SJSA1 (cell line): ENCODE measurements around the gene GRIN2D. TPM values are rescaled to one million over a fixed set of nuclear protein-coding genes. Genes with fewer than 3 reads are reported as not detected.

Experiments used
- DNase-seq, 2 experiments: peaks; one replicate each; pipeline ENCODE4 v3.0.0-alpha.2; 2015 to 2020; ENCODE audit warnings: low spot score in 2 of 2, low read depth in 1 of 2
- H3K27ac ChIP-seq: fragments of 250-450 bp; sonication (Bioruptor Pico); 2 replicates; pipeline ENCODE4 v1.5.1; 2020; ENCODE audit warnings: mild to moderate bottlenecking, moderate library complexity
- H3K27me3 ChIP-seq: fragments of 250-450 bp; sonication (Bioruptor Pico); replicated peaks from 2 replicates; pipeline ENCODE4 v1.5.1; 2020; ENCODE audit warnings: mild to moderate bottlenecking, moderate library complexity
- H3K36me3 ChIP-seq: fragments of 250-450 bp; sonication (Bioruptor Pico); 2 replicates; pipeline ENCODE4 v1.5.1; 2020; ENCODE audit warnings: mild to moderate bottlenecking
- H3K4me1 ChIP-seq: fragments of 250-450 bp; sonication (Bioruptor Pico); replicated peaks from 2 replicates; pipeline ENCODE4 v1.6.1; 2021; ENCODE audit warnings: mild to moderate bottlenecking
- H3K4me3 ChIP-seq: fragments of 250-450 bp; sonication (Bioruptor Pico); 2 replicates; pipeline ENCODE4 v1.5.1; 2020; ENCODE audit warnings: mild to moderate bottlenecking
- H3K9me3 ChIP-seq: fragments of 250-450 bp; sonication (Bioruptor Pico); replicated peaks from 2 replicates; pipeline ENCODE4 v1.5.1; 2020; ENCODE audit warnings: mild to moderate bottlenecking
- total RNA-seq: library from RNA; depleted of rRNA; stranded (reverse); fragments of >200 nt; shearing (Covaris generic); gene quantifications from 2 replicates; pipeline ENCODE4 v1.2.3, GENCODE V29; 2014

The GRIN2D gene
- total RNA-seq, 1 experiment from 2014 or later: 0.05 TPM

DNA sequence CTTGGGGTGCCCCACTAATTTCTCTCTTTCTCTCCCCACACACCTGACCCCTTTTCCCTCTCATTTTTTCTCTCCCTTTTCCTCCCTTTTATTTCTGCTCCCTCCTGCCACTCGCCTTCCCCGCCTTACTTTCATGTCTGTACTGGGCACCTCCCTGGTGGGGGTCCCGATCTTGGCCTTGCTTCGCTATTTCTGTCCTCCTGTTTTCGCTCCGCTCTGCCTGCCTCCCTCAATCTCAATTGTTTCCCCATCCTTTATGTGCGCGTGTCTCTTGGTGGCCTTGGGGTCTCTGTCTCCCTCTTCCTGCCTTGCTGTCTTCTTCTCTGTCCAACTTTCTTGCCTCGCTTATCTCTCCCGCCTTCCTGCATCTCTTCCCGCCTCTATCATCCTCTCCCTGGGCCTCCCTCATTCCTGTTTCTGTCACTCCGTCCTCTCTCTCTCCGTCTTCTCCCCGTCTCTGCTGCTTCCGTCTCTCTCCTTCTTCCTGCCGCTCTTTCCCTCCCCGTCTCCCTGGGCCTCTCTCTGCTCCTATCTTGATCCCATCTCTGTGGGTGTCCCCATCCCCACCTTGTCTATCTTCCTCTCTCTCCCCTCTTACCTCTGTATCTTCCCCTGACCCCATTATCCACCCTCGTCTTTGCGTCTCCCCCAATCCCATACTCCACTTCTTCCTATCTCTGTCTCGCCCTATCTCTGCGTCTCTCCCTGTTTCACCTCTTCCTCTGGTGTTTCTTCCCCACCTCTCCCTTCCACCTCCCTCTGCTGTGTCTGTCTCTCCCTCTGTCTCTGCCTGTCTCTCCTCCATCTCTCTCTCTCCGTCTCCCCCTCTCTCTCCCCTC, 4.0 kb downstream of the GRIN2D start:
- H3K9me3 ChIP-seq: no peaks in the 10 kb centered on the region
- peaks cover 47% of the 10 kb centered on the region for H3K27me3 ChIP-seq
- peak overlapping the region; percentile 35 for H3K4me3 ChIP-seq
- H3K27ac ChIP-seq: no peak overlapping the region
- no peaks in the 10 kb centered on the region for H3K36me3 ChIP-seq
- H3K4me1 ChIP-seq: peaks cover 26% of the 10 kb centered on the region
- no peak for DNase-seq

DNA sequence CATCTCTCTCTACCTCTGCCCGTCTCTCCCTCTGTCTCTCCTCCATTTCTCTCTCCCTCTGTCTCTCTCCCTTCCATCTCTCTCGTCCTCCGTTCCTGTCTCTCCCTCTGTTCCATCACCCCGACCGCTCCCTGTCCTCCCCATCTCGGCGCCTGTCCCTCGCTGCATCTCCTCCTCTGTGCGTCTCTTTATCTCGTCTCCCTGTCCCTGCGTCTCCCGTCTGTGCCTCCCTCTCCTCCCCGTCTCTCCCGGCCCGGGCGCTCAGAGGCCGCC, 4.6 kb downstream of the GRIN2D start:
- no peak for DNase-seq
- peaks cover 47% of the 10 kb centered on the region for H3K27me3 ChIP-seq
- no peaks in the 10 kb centered on the region for H3K36me3 ChIP-seq
- H3K4me1 ChIP-seq: peaks cover 26% of the 10 kb centered on the region
- peak overlapping the region; percentile 35 for H3K4me3 ChIP-seq
- H3K9me3 ChIP-seq: no peaks in the 10 kb centered on the region
- H3K27ac ChIP-seq: no peak overlapping the region

DNA sequence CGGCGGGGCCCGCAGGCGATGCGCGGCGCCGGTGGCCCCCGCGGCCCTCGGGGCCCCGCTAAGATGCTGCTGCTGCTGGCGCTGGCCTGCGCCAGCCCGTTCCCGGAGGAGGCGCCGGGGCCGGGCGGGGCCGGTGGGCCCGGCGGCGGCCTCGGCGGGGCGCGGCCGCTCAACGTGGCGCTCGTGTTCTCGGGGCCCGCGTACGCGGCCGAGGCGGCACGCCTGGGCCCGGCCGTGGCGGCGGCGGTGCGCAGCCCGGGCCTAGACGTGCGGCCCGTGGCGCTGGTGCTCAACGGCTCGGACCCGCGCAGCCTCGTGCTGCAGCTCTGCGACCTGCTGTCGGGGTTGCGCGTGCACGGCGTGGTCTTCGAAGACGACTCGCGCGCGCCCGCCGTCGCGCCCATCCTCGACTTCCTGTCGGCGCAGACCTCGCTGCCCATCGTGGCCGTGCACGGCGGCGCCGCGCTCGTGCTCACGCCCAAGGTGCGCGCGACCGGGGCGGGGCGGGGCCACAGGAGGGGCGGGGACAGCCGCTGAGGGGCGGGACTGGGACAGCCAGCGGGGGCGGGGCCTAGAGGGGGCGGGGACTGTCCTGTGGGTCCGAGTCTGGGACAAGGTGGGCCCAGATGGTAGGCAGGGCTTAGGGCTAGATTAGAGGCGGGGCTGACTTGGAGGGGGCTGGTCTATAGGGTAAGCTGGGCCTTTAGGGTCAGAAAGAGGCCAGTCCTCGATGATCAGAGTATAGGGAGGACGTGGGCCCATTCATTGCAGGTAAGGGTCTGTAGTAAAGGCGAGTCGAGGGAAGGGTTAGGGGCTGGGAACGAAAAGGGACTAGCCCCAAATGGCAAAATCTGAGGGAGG, 5.1 kb downstream of the GRIN2D start:
- Histone ChIP-seq H3K9me3 (no peaks in the 10 kb centered on the region), H3K36me3 (no peaks in the 10 kb centered on the region), H3K4me1 (peaks cover 23% of the 10 kb centered on the region), H3K27ac (no peak overlapping the region), H3K4me3 (peak overlapping the region; percentile 35), H3K27me3 (peaks cover 43% of the 10 kb centered on the region)
- peak in 1 of 2 experiments; percentile 67 for DNase-seq

DNA sequence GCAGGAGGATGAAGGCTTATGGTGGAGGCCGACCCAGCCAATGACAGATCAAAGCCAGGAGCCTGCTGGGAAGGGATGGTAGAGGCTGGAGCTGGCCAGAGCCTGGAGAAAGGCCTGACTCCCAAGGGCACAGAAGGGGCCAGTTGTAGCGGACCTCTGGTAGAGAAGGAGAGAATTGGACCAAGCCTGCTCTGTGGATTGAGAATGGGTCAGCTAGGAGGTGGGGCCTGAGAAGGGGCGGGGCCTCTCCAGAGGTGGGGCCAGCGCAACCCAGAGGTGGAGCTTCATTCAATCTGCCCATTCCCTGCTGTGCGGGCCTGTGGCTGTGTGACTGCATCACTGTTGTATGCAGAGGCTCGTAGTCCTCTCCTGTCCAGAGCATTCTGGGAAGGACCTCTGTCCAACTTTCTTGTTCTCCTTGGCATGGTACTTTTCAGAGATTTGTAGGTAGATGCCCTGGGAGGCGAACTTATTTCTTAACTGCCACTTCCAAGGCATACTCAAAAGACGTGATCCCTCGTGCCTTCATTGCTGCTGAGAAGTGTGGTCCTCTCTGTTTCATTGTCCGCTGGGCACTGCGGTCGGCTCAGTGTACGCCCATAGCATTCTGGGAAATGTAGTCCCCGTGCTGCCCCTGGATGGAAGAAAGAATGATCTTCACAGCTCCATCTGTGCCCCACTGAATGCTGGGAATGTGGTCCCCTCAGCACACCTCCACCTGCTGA, 6.7 kb downstream of the GRIN2D start:
- no peaks in the 10 kb centered on the region for H3K36me3 ChIP-seq
- peak overlapping the region; percentile 13; the same call in 1 of the 2 replicates for H3K4me3 ChIP-seq
- DNase-seq: peak; percentile 65 to 72
- no peaks in the 10 kb centered on the region for H3K9me3 ChIP-seq
- H3K4me1 ChIP-seq: peaks cover 18% of the 10 kb centered on the region
- H3K27ac ChIP-seq: no peak overlapping the region
- H3K27me3 ChIP-seq: peaks cover 29% of the 10 kb centered on the region

DNA sequence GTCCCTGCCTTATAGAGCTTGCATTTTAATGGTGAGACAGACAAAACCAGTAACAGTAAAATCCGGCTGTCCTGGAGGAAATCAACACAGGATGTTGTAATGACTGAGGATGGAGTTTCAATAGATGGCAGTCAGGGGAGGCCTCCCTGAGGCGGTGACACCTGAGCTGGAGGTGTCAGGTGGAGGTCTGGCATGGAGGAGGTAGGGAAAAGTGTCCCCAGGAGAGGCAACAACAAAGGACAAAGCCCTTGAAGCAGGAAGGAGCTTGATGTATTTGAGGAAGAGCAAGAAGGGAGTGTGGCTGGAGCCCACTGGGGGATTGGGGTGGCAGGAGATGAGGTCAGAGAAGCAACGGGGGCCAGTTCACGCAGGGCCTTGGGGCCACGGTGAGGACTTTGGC, 7.8 kb downstream of the GRIN2D start:
- Histone ChIP-seq H3K36me3 (no peaks in the 10 kb centered on the region), H3K27ac (no peak overlapping the region), H3K9me3 (no peaks in the 10 kb centered on the region), H3K27me3 (peaks cover 18% of the 10 kb centered on the region), H3K4me3 (no peak overlapping the region), H3K4me1 (peaks cover 18% of the 10 kb centered on the region)
- DNase-seq: no peak

DNA sequence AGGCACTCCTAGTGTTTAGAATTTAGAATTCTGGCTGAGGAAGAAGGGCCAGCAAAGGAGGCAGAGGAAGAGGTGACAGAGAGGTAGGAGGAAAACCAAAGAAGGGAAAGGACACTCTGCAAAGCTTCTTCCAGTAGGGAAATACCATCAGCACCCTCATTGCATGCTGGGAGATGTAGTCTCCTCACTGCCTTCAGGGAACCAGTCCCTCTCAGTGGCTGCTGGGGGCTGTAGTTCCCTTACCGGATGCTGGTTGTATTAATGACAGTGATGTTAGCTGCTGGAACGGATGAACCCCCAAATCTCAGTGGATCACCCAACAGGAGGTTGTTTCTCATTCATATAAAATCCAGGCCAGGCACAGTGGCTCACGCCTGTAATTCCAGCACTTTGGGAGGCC, 10.1 kb downstream of the GRIN2D start:
- DNase-seq: peak in 1 of 2 experiments; percentile 37

DNA sequence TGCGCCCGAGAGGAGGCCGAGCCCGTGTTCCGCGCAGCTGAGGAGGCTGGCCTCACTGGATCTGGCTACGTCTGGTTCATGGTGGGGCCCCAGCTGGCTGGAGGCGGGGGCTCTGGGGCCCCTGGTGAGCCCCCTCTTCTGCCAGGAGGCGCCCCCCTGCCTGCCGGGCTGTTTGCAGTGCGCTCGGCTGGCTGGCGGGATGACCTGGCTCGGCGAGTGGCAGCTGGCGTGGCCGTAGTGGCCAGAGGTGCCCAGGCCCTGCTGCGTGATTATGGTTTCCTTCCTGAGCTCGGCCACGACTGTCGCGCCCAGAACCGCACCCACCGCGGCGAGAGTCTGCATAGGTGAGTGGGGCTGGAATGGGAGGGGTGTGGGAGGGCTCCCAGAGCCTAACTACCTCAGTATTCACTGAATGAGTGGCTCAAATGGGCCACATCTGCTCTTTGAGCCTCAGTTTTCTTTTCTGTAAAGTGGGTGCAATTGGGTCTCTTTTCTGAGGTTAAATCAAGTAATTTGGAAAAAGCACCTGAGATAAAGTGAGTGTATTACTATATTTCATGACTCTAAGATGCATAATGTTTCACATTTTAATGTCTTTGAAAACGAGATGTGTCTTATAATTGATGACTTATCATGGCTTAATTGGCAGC, 11.7 kb downstream of the GRIN2D start:
- Histone ChIP-seq H3K4me1 (peaks cover 5% of the 10 kb centered on the region), H3K27ac (no peak overlapping the region), H3K9me3 (no peaks in the 10 kb centered on the region), H3K4me3 (no peak overlapping the region), H3K27me3 (no peaks in the 10 kb centered on the region), H3K36me3 (no peaks in the 10 kb centered on the region)
- DNase-seq: no peak

More for the DNA sequence above, 10.1 kb downstream of the GRIN2D start:
- H3K27ac ChIP-seq: no peak overlapping the region
- peaks cover 9% of the 10 kb centered on the region for H3K4me1 ChIP-seq
- H3K36me3 ChIP-seq: no peaks in the 10 kb centered on the region
- H3K27me3 ChIP-seq: no peaks in the 10 kb centered on the region
- H3K4me3 ChIP-seq: no peak overlapping the region
- H3K9me3 ChIP-seq: no peaks in the 10 kb centered on the region

DNA sequence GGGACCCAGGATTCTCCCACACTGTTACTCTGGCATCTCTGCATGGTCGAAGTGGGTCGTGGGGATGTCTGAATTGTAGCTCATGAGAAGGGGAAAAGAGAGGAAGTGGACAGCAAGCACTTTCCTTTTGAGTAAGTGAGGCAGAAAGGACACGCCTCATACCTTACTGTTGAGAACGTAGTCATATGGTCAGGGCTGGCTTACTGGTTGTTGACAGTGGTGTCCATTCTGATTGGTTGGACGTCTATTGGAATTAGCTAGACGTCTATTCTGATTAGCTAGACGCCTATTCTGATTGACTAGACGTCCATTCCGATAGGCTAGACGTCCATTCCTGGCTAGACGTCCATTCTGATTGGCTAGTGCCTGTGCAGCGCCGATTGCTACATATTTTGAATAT, 12.4 kb downstream of the GRIN2D start:
- Histone ChIP-seq H3K4me3 (no peak overlapping the region), H3K9me3 (no peaks in the 10 kb centered on the region), H3K4me1 (no peaks in the 10 kb centered on the region), H3K36me3 (no peaks in the 10 kb centered on the region), H3K27ac (no peak overlapping the region), H3K27me3 (no peaks in the 10 kb centered on the region)
- DNase-seq: no peak

DNA sequence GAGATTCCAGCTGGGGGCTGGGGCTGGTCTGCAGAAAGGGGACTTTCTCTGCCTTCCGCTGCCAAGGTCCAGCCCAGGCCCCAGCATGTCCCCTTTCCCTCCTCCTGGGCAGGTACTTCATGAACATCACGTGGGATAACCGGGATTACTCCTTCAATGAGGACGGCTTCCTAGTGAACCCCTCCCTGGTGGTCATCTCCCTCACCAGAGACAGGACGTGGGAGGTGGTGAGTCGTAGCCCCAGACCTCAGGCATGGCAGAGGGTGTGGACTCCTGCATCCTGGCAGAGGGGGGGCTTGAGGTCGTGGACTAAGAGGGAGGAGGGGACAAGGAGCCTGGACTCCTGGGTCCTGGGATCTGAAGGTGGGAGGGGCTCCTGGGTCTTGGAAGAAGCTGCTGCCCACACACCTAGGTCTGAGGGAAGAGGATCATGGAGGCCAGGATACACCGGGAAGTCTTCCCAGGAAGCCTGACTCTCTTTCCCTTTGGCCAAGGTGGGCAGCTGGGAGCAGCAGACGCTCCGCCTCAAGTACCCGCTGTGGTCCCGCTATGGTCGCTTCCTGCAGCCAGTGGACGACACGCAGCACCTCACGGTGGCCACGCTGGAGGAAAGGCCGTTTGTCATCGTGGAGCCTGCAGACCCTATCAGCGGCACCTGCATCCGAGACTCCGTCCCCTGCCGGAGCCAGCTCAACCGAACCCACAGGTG, 20.6 kb downstream of the GRIN2D start:
- Histone ChIP-seq H3K36me3 (no peaks in the 10 kb centered on the region), H3K27me3 (peaks cover 10% of the 10 kb centered on the region; the same call in 1 of the 2 replicates), H3K9me3 (no peaks in the 10 kb centered on the region), H3K27ac (no peak overlapping the region), H3K4me3 (no peak overlapping the region), H3K4me1 (peaks cover 3% of the 10 kb centered on the region; the same call in 1 of the 2 replicates)
- DNase-seq: no peak

DNA sequence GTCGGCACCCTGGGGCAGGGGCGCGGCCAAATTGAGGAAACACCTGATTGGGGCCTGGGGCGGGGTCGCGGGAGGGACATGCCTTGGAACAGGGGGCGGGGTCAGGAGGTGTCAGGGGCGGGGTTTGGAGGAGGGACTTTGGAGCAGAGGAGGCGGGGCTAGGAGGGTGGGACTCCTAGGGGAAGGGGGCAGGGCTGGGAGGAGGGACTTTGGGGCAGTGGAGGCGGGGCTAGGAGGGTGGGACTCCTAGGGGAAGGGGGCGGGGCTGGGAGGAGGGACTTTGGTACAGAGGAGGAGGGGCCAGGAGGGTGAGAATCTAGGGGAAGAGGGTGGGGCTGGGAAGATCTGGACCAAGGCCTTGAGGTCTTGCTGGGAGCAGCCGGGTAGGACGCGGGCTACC, 21.9 kb downstream of the GRIN2D start:
- Histone ChIP-seq H3K27ac (no peak overlapping the region), H3K27me3 (peaks cover 10% of the 10 kb centered on the region; the same call in 1 of the 2 replicates), H3K4me3 (no peak overlapping the region), H3K9me3 (no peaks in the 10 kb centered on the region), H3K4me1 (peaks cover 3% of the 10 kb centered on the region; the same call in 1 of the 2 replicates), H3K36me3 (no peaks in the 10 kb centered on the region)
- DNase-seq: peak in 1 of 2 experiments; percentile 75

DNA sequence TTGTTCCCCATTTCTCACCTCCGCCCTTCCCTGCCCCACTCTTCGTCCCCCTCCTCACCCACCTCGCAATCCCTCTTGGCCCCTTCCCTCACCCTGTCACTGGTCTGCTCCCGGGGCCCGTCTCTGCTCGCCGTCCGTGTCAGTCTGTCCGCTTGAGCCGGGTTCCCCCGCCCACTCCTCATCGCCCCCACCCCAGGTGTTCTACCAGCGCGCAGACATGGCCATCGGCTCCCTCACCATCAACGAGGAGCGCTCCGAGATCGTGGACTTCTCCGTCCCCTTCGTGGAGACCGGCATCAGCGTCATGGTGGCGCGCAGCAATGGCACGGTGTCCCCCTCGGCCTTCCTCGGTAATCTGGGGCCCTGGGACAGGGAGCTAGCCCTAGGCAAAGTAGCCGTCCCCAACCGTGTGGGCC, 22.3 kb downstream of the GRIN2D start:
- no peak overlapping the region for H3K27ac ChIP-seq
- H3K4me3 ChIP-seq: no peak overlapping the region
- H3K36me3 ChIP-seq: no peaks in the 10 kb centered on the region
- H3K27me3 ChIP-seq: peaks cover 10% of the 10 kb centered on the region; the same call in 1 of the 2 replicates
- H3K4me1 ChIP-seq: peaks cover 3% of the 10 kb centered on the region; the same call in 1 of the 2 replicates
- no peaks in the 10 kb centered on the region for H3K9me3 ChIP-seq
- DNase-seq: no peak

DNA sequence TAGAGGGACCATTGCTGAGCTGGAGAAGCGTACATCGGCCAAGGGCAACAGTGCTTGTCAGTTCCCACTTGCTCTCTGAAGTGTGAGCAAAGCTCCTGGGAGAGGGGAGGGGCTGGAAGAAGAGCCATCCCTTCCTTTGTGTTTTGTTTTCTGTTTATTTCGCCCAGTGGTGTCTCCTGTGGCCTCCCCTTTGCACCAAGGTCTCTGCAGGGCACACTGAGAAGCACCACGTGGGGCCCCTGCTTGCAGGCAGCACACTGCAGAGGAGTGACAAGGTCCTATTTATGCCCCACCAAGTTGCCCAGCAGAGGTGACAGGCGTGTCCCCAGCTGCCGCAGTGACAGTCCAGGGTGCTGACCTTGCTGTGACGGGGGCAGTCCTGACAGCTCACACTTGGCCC, 24.0 kb downstream of the GRIN2D start:
- Histone ChIP-seq H3K27me3 (peaks cover 10% of the 10 kb centered on the region; the same call in 1 of the 2 replicates), H3K4me3 (no peak overlapping the region), H3K27ac (no peak overlapping the region), H3K36me3 (no peaks in the 10 kb centered on the region), H3K4me1 (peaks cover 3% of the 10 kb centered on the region; the same call in 1 of the 2 replicates), H3K9me3 (no peaks in the 10 kb centered on the region)
- no peak for DNase-seq
